Fibroblast of villous mesenchyme (primary cell): ENCODE measurements around the gene FUOM. TPM values are rescaled to one million over a fixed set of nuclear protein-coding genes. Genes with fewer than 3 reads are reported as not detected.

Experiments
- DNase-seq: peaks from one replicate; pipeline ENCODE4 v3.0.0-alpha.2; 2010; ENCODE audit warnings: low read depth
- H3K4me3 ChIP-seq: 2 replicates; pipeline ENCODE4 v1.5.1; 2011; ENCODE audit warnings: low read depth, mild to moderate bottlenecking, low read length
- total RNA-seq: library from RNA; depleted of rRNA; stranded (reverse); fragments of >200 nt; gene quantifications from 2 replicates; pipeline ENCODE4 v1.2.3, GENCODE V29; 2012
- TF ChIP-seq, protein P1 (sequence below): IDR thresholded peaks from 2 replicates; pipeline ENCODE4 v1.5.1; 2012; ENCODE audit warnings: low read depth, mild to moderate bottlenecking, low read length; ENCODE audit not compliant: insufficient read depth

The FUOM gene
- total RNA-seq, 1 donor = 7.3 TPM

DNA sequence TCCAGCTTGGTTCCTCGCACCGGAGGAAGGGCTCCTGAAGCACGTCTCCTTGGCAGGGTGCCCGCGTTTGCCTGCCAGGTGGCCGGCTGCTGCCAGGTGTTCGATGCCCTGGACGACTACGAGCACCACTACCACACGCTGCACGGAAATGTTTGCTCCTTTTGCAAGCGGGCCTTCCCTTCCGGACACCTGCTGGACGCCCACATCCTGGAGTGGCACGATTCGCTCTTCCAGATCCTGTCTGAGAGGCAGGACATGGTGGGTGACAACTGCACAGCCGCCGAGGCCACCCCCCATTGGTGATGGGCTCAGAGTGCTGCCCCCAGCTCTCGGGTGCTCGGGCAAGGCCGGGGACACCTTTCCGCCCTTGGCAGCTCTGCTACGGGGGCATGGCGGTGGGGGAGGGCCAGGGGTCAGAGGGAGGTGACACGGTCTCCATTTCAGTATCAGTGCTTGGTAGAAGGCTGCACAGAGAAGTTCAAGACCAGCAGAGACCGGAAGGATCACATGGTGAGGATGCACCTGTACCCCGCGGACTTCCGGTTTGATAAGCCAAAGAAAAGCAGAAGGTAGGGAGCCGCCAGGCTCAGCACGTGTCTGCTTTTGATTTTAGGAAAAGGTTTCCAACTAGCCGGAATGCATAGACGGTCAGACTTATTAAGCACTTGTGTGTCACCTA lies 48.0 kb downstream of the FUOM start:
- H3K4me3 ChIP-seq = no peak overlapping the region
- TF ChIP-seq, protein P1, sequence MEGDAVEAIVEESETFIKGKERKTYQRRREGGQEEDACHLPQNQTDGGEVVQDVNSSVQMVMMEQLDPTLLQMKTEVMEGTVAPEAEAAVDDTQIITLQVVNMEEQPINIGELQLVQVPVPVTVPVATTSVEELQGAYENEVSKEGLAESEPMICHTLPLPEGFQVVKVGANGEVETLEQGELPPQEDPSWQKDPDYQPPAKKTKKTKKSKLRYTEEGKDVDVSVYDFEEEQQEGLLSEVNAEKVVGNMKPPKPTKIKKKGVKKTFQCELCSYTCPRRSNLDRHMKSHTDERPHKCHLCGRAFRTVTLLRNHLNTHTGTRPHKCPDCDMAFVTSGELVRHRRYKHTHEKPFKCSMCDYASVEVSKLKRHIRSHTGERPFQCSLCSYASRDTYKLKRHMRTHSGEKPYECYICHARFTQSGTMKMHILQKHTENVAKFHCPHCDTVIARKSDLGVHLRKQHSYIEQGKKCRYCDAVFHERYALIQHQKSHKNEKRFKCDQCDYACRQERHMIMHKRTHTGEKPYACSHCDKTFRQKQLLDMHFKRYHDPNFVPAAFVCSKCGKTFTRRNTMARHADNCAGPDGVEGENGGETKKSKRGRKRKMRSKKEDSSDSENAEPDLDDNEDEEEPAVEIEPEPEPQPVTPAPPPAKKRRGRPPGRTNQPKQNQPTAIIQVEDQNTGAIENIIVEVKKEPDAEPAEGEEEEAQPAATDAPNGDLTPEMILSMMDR = no peak
- no peak for DNase-seq

DNA sequence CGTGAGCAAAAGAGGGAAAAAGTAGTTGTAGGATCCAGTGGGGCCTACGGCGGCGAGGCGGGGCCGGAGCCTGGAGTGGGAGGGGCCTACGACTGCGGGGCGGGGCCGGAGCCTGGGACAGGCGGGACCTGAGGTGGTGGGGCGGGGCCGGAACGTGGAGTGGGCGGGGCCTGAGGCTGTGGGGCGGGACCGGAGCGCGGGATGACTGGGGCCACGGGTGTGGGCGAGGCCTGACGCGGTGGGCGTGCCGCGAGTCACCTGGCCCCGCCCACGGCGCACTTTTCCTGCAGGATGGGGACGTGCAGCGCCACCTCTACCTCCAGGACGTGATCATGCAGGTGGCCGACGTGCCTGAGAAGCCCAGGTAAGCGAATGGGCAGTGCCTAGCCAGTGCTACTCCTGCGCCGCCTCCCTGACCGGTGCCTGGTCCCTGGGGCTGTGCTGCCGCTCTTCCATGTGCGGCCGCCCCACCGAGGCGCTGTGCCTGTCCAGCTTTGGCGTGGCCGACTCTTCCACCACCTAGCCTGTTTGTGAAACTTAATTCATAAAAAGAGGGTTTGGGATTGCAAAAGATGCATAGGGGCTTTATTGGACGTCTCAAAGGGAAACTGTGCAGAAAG lies 48.6 kb downstream of the FUOM start:
- TF ChIP-seq, protein P1 = no peak

DNA sequence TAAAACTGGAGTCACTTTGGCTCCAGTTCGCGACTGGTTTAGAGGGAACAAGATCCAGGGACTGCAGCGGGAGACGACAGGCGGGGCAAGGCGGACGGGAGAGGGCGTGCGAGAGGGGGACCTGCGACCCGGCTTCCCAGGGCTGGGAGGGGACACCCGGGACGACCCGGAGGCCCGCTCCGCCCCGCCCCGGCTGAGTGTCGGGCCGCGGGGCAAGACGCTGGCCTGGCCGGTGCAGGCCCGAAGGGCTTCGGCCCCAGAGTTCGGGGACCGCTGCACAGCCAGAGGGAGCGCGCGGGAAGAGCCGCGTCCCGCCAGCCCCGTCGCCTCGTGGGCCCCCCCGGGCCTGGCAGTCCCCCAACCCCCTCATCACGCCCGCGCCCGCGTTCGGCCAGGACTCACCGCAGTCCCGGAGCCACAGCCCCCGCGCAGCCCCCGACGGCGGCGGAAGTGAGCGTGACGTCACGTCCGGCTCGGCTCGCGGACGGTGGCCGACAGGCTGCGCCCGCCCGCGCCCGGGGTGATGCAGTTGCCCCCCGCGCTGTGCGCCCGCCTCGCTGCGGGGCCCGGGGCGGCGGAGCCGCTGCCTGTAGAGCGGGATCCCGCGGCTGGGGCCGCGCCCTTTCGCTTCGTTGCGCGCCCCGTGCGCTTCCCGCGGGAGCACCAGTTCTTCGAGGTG lies 49.3 kb downstream of the FUOM start, which contains the start of the genes TUBGCP2 and ZNF511:
Gene TUBGCP2, minus strand, starts transcription at position 452 of the 679 bp plus-strand sequence. CDS start 5,931 bp downstream, outside the sequence.
Gene ZNF511, plus strand, starts transcription at position 494 of the 679 bp plus-strand sequence. Its CDS starts 30 bp downstream, at position 524.
- H3K4me3 ChIP-seq = peak within 1 kb of the TSS; percentile 83
- DNase-seq = peak; percentile 82
- TF ChIP-seq, protein P1 = peak; percentile 16

More for the DNA sequence above, 48.6 kb downstream of the FUOM start:
- H3K4me3 ChIP-seq = peak overlapping the region; percentile 83
- DNase-seq = peak; percentile 94

DNA sequence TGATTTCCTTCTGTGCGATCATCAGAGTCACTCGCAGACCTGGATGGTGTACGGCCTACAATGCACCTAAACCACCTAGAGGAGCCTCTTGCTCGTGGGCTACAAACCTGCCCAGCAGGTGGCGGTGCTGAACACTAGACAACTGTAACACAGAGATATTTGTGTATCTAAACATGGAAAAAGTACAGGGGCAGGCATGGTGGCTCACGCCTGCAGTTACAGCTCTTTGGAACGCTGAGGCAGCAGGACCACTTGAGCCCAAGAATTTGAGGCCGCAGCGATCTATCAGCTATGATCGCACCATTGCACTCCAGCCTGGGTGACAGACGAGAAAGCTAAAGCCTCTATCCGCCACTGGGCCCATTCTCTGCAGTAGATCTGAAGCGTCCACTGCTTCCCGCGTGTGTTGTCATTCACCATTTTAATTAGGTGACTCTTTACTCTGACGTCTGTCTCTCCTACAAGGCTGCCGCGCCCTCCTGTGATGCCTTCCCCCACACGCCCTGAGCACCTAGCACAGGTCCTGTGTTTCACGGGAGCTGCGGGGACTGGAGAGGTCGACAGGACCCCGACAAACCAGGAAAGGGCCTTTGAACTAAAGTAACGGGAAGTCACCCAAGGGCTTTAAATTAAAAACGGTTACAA lies 49.9 kb downstream of the FUOM start:
- TF ChIP-seq, protein P1 = peak; percentile 73
- DNase-seq = peak; percentile 66
- peak overlapping the region; percentile 83 for H3K4me3 ChIP-seq

DNA sequence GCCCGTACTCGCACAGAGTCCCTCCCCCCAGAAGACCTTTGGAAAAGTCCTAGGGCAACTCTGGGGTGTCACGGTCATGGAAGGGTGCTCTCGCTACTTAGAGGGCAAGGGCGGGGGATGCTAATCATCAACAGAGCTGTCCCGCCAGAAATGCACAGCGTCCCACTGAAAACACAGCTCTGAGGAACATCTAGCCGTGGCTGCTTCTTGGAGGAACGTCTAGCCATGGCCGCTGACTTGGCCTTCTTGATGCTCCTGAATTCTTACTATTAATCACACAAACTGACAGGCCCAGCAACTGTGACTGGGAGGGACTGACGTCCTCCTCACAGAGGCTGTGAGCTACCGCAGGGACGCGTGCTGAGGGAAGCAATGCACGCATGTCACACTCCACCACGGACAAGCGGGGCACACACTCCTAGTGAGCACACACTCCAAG lies 50.9 kb downstream of the FUOM start:
- DNase-seq = no peak
- TF ChIP-seq, protein P1 = no peak
- no peak overlapping the region for H3K4me3 ChIP-seq

DNA sequence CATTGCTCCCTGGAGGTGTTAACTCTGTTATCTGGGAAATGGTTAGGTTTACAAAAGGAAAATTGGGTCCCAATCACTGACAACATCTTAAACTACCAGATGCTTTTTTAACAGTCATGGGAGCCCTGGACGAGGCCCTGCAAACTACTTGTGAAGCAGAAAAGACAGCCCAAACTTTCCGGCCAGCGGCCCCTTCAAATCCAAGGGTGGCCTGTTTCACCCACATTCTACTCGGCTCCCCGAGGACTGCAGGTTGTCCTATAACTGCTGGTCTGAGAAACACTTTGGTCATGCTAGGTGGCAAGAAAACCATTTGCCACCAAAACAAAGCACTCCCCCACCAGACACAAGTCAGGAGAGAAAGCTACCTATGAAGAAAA lies 51.7 kb downstream of the FUOM start:
- TF ChIP-seq, protein P1 = no peak
- H3K4me3 ChIP-seq = no peak overlapping the region
- DNase-seq = no peak
